Right atrium auricular region (tissue), 2 donors: ENCODE measurements around the gene RAET1E. TPM values are rescaled to one million over a fixed set of nuclear protein-coding genes. Genes with fewer than 3 reads are reported as not detected.
"Not testable (repeated sequence)": the region's sequence is repeated elsewhere in the genome, so short reads cannot be mapped to it uniquely, and the experiment has no call there.

ENCODE experiments used
- DNase-seq: peaks from one replicate; pipeline ENCODE4 v3.0.0-alpha.2; 2019; ENCODE audit warnings: low spot score
- H3K27ac ChIP-seq, 2 donors: fragments of 200-600 bp; sonication (generic); 1 replicate in 1 of 2; 2 replicates in 1 of 2; pipeline ENCODE4 v1.5.1; 2016 to 2019
- H3K27me3 ChIP-seq, 2 donors: fragments of 200-600 bp; sonication (generic); one replicate each; pipeline versions ENCODE4 v1.5.1 to v1.6.0; 2017 to 2019
- H3K36me3 ChIP-seq: fragments of 200-600 bp; sonication (generic); one replicate; pipeline ENCODE4 v1.5.1; 2016
- H3K4me1 ChIP-seq, 2 donors: fragments of 200-600 bp; sonication (generic); one replicate each; pipeline versions ENCODE4 v1.5.1 to v1.6.0; 2017 to 2019
- H3K4me3 ChIP-seq, 2 donors: fragments of 200-600 bp; sonication (generic); 1 replicate in 1 of 2; 2 replicates in 1 of 2; pipeline ENCODE4 v1.5.1; 2017 to 2019; ENCODE audit warnings: mild to moderate bottlenecking in 1 of 2, moderate library complexity in 1 of 2
- H3K9me3 ChIP-seq, 2 donors: fragments of 200-600 bp; sonication (generic); one replicate each; pipeline ENCODE4 v1.5.1; 2019
- CTCF ChIP-seq, 2 donors: fragments of 200-600 bp; sonication (generic); IDR thresholded peaks; one replicate each; pipeline ENCODE4 v1.5.1; 2019; ENCODE audit warnings: antibody characterized with exemption in 2 of 2
- total RNA-seq, 2 donors: library from RNA; depleted of rRNA; stranded (reverse); fragments of >200 nt; gene quantifications; one replicate each; pipeline ENCODE4 v1.1.0, GENCODE V29; 2016

The RAET1E gene
- 1 to 10 TPM in 1 of 2 donors, under 1 TPM in 1; 0.52 to 4.3 TPM for total RNA-seq

GRCh38 chr6:149897855-149898744 is at the start of gene RAET1E:
Gene RAET1E (minus strand): TSS chr6:149898113. CDS start chr6:149890901, 7,212 bp downstream.
- peak within 1 kb of the TSS in 1 of 2 donors; percentile 12 for H3K4me3 ChIP-seq
- H3K36me3 ChIP-seq: no peaks in the 10 kb centered on the region
- H3K27me3 ChIP-seq: no peaks in the 10 kb centered on the region
- H3K4me1 ChIP-seq: peaks cover 0 to 42% of the 10 kb centered on the region in 2 donors
- H3K27ac ChIP-seq: peak within 1 kb of the TSS; percentile 51 to 56
- no peaks in the 10 kb centered on the region for H3K9me3 ChIP-seq
- no peak for TF ChIP-seq CTCF (IDR thresholded peaks at IDR 0.05)
- peak; percentile 55 for DNase-seq

GRCh38 chr6:149947533-149947932 is 49.6 kb upstream of the RAET1E start:
- not testable (repeated sequence) for H3K36me3 ChIP-seq, H3K9me3 ChIP-seq, H3K27ac ChIP-seq, H3K4me1 ChIP-seq, H3K27me3 ChIP-seq, H3K4me3 ChIP-seq, DNase-seq

GRCh38 chr6:149946631-149947030 is 48.7 kb upstream of the RAET1E start:
- DNase-seq, H3K36me3 ChIP-seq, H3K4me3 ChIP-seq, H3K27ac ChIP-seq, H3K9me3 ChIP-seq, H3K27me3 ChIP-seq, H3K4me1 ChIP-seq: not testable (repeated sequence)

- peaks cover 0 to 13% of the 10 kb centered on the region in 2 donors for H3K4me1 ChIP-seq
- H3K27ac ChIP-seq, H3K9me3 ChIP-seq, DNase-seq, H3K27me3 ChIP-seq, H3K4me3 ChIP-seq, H3K36me3 ChIP-seq: not testable (repeated sequence)
Observed at GRCh38 chr6:149945276-149945675, 47.4 kb upstream of the RAET1E start.

GRCh38 chr6:149943321-149943720 is 45.4 kb upstream of the RAET1E start:
- H3K27me3 ChIP-seq: peaks cover 15 to 26% of the 10 kb centered on the region in 2 donors
- not testable (repeated sequence) for H3K36me3 ChIP-seq, H3K4me3 ChIP-seq, H3K9me3 ChIP-seq, DNase-seq, H3K27ac ChIP-seq
- H3K4me1 ChIP-seq: peaks cover 0 to 23% of the 10 kb centered on the region in 2 donors

- H3K27me3 ChIP-seq: peaks cover 20 to 29% of the 10 kb centered on the region in 2 donors
- peak; percentile 58 for DNase-seq
Observed at GRCh38 chr6:149942461-149942829, 44.5 kb upstream of the RAET1E start.

GRCh38 chr6:149941583-149942460 is 43.9 kb upstream of the RAET1E start, which contains the start of gene ULBP2:
Gene ULBP2 (plus strand): TSS chr6:149942014. CDS start chr6:149942073, 59 bp downstream.
- H3K4me3 ChIP-seq: peak within 1 kb of the TSS; percentile 52 to 56
- peaks cover 0 to 26% of the 10 kb centered on the region in 2 donors for H3K4me1 ChIP-seq
- peaks cover 25 to 34% of the 10 kb centered on the region in 2 donors for H3K27me3 ChIP-seq

More at GRCh38 chr6:149942461-149942829, 44.5 kb upstream of the RAET1E start:
- Histone ChIP-seq H3K4me1 (peaks cover 0 to 26% of the 10 kb centered on the region in 2 donors), H3K9me3 (no peaks in the 10 kb centered on the region), H3K27ac (peak overlapping the region in 1 of 2 donors; percentile 43), H3K4me3 (peak overlapping the region; percentile 52 to 56), H3K36me3 (no peaks in the 10 kb centered on the region)
- no peak for TF ChIP-seq CTCF (IDR thresholded peaks at IDR 0.05)

More at GRCh38 chr6:149941583-149942460, 43.9 kb upstream of the RAET1E start, which contains the start of gene ULBP2:
- DNase-seq: peak; percentile 93
- Histone ChIP-seq H3K9me3 (no peaks in the 10 kb centered on the region), H3K36me3 (no peaks in the 10 kb centered on the region), H3K27ac (peak within 1 kb of the TSS in 1 of 2 donors; percentile 43)
- no peak for TF ChIP-seq CTCF (IDR thresholded peaks at IDR 0.05)
